ENCODE data around the gene HAGH. TPM values are rescaled to one million over a fixed set of nuclear protein-coding genes. Genes with fewer than 3 reads are reported as not detected.
"Not testable (repeated sequence)": the region's sequence is repeated elsewhere in the genome, so short reads cannot be mapped to it uniquely, and the experiment has no call there.

The HAGH gene
- total RNA-seq, 1 experiment from 2014 or later = 50.9 TPM

DNA sequence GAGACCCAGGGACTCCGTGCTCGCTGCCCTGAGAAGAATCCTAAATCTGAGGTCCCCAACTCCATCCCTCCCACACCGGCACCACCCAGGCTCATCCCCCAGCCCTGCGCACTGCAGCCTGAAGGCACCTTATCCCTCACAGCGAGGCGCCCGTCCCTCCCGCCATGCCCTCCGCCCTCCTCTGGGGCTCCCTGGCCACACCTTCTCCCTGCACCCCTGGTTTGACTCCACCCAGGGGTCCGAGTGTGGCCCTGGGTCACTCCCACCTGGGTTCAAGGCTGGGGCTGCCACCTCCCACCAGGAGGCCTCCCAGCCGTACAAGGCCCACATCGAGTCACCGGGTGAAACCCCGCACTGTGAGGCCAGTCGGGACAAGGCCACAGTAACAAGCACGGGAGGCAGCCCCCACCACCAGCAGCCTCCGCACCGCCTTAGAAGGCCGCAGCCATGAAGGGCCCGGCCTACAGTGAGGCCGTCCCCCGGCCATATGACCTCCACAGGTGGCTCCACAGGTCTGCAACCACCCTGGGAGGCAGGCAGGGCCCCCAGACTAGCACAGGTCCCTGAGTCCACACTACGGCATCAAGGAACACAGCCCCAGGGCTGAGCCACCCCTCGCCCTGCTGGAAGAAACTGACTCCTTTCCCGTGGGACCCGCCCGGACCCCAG is 8.3 kb downstream of the HAGH start:
- no peak for DNase-seq (ENCODE audit: low read depth, low spot score)
- in situ Hi-C loops (cut with HindIII; ENCODE audit: low pct_unique_long_range_greater_than_20kb, low sequenced_read_pairs) = no loop called here

DNA sequence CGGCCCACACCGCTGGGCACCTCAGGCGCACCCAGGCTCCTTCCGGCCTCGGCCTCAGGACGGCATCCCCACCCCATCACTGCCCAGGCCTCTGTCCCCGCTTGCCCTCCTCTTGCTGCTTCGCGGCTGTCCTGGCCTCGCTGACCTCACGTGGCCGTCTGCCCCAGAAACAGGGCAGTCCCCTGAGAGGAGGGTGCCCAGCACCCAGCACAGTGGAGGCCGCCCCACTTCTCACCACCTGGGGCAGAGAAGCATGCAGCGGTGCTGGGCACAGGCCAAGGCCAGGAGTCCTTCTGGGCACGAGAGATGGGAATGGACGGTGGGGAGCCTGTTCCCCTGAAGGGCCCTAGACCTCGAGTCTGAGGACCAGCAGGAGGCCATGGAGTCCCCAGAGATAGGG is 8.9 kb downstream of the HAGH start:
- in situ Hi-C loops (cut with HindIII; ENCODE audit: low pct_unique_long_range_greater_than_20kb, low sequenced_read_pairs) = no loop called here
- no peak for DNase-seq (ENCODE audit: low read depth, low spot score)

- no peak for DNase-seq (ENCODE audit: low read depth, low spot score)
- in situ Hi-C loops (cut with HindIII; ENCODE audit: low pct_unique_long_range_greater_than_20kb, low sequenced_read_pairs) = no loop called here
These were observed 9.4 kb downstream of the HAGH start for GRCh38 chr16:1817276-1817589.

- DNase-seq (ENCODE audit: low read depth, low spot score) = no peak
- in situ Hi-C loops (cut with HindIII; ENCODE audit: low pct_unique_long_range_greater_than_20kb, low sequenced_read_pairs) = no loop called here
These were observed 10.0 kb downstream of the HAGH start for GRCh38 chr16:1816396-1817275.

GRCh38 chr16:1815461-1815860 is 11.2 kb downstream of the HAGH start:
- in situ Hi-C loops (cut with HindIII; ENCODE audit: low pct_unique_long_range_greater_than_20kb, low sequenced_read_pairs) = no loop called here

DNA sequence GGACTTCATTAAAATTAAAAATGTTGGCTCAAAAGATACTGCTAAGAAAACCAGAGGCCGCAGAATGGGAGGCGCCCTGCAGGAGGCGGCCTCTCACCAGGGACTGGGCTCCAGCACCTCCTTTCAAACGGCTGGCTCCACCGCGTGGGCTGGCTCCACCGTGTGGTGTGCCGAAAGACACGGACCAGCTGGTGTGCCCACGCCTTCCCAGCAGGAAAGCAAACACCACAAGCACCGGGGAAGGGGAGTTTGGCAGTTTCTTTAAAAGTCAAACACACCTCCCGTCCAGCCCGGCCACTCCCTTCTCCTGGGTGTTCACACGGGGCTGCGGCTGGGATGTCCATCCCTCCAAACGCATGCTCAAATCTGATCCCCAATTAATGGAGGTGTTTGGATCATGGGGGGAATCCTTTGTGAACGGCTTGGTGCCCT is 13.9 kb downstream of the HAGH start:
- in situ Hi-C loops (cut with HindIII; ENCODE audit: low pct_unique_long_range_greater_than_20kb, low sequenced_read_pairs) = no loop called here
- DNase-seq (ENCODE audit: low read depth, low spot score) = peak; percentile 74

More at GRCh38 chr16:1815461-1815860, 11.2 kb downstream of the HAGH start:
- no peak for DNase-seq (ENCODE audit: low read depth, low spot score)

DNA sequence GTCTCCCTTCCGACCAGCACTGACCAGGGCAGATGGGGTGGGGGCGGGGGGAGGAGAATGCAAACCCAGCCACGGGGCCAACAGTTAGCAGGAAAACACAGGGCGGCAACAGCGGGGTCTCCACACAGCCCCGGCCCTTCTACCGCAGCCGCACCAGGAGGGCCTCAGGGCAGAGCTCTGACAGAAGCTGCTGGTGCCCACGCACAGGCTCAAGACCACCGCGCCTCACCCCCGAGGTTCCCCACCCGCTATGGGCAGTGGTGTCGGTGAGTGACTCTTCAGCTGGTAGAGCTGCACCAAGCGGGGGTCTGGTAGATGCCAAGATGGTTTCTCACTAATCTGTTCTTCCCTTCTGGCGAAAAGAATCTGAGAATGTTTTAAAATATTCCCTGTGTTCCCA is 16.1 kb downstream of the HAGH start:
- DNase-seq (ENCODE audit: low read depth, low spot score) = no peak
- in situ Hi-C loops (cut with HindIII; ENCODE audit: low pct_unique_long_range_greater_than_20kb, low sequenced_read_pairs) = no loop called here

DNA sequence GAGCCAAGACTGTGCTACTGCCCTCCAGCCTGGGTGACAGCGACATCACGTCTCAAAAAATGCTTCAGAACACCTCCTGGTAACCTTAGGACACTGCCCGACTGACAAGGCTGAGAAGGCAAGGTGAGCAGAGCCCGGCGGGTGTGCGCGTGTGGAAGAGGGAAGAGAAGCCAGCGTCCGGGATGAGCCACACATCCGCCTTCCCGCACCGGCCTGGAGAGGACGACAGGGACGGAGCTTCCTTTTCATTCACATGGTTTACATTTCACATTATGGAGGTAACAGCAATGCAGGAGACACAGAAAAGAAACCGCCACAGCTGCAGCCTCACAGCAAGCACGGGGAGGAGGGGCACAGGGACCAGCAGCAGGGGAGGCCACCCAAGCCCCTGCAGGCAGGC is 16.5 kb downstream of the HAGH start:
- in situ Hi-C loops (cut with HindIII; ENCODE audit: low pct_unique_long_range_greater_than_20kb, low sequenced_read_pairs) = no loop called here
- no peak for DNase-seq (ENCODE audit: low read depth, low spot score)

DNA sequence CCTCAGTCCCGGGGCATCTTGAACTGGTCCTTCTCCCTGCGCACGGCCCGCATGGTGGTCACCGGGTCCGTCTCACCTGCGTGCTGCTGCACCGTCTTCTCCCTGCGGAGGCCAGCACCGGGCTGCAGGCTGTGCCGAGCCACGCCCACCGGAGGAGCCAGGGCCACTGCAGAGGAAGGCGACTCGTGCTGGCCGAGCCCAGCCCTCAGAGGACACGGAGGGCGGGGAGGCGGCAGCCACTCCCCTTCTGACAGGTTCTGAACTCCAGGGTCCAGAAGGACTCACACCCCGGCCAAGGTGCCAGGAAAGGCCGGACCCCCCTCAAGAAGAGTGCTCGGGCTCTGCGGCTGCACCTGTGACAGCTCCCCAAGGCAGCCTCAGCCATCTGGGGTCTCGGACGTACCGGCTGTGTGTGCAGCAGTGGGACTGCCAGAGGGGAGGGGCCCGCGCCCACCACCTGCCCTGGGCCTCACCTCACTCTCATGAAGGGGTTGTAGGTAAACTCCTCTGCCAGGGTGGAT is 17.3 kb downstream of the HAGH start:
- in situ Hi-C loops (cut with HindIII; ENCODE audit: low pct_unique_long_range_greater_than_20kb, low sequenced_read_pairs) = no loop called here
- DNase-seq (ENCODE audit: low read depth, low spot score) = no peak

DNA sequence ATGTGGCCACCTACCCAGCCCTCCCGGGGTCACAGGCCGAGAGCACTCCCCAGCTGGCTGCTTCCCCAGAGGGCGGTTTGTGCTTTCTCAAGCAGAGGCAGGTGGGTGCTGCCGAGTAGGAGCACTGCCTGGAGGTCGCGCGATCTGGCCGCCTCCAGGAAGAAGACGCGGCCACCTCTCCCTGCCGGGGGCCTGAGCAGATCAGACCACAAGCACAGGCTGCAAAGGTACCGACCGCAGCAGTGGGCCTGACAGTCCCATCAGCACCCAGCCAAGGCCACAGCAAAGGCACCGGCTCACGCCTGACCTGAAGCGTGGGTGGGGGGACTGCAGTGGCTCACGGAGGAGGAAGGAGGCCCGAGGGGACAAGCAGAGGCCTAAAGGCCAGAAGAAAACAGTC is 17.9 kb downstream of the HAGH start:
- DNase-seq (ENCODE audit: low read depth, low spot score) = no peak
- in situ Hi-C loops (cut with HindIII; ENCODE audit: low pct_unique_long_range_greater_than_20kb, low sequenced_read_pairs) = no loop called here

- no peak for DNase-seq (ENCODE audit: low read depth, low spot score)
- in situ Hi-C loops (cut with HindIII; ENCODE audit: low pct_unique_long_range_greater_than_20kb, low sequenced_read_pairs) = no loop called here
These were observed 19.0 kb downstream of the HAGH start for GRCh38 chr16:1807626-1808025.

- no peak for DNase-seq (ENCODE audit: low read depth, low spot score)
These were observed 25.9 kb downstream of the HAGH start for GRCh38 chr16:1800701-1801100.

GRCh38 chr16:1799263-1799662 is 27.4 kb downstream of the HAGH start:
- in situ Hi-C loops (cut with HindIII; ENCODE audit: low pct_unique_long_range_greater_than_20kb, low sequenced_read_pairs) = not testable (repeated sequence)

More at GRCh38 chr16:1800701-1801100, 25.9 kb downstream of the HAGH start:
- in situ Hi-C loops (cut with HindIII; ENCODE audit: low pct_unique_long_range_greater_than_20kb, low sequenced_read_pairs) = no loop called here

GRCh38 chr16:1794908-1795666 is 31.5 kb downstream of the HAGH start:
- in situ Hi-C loops (cut with HindIII; ENCODE audit: low pct_unique_long_range_greater_than_20kb, low sequenced_read_pairs) = no loop called here
- DNase-seq (ENCODE audit: low read depth, low spot score) = no peak

More at GRCh38 chr16:1799263-1799662, 27.4 kb downstream of the HAGH start:
- not testable (repeated sequence) for DNase-seq (ENCODE audit: low read depth, low spot score)

DNA sequence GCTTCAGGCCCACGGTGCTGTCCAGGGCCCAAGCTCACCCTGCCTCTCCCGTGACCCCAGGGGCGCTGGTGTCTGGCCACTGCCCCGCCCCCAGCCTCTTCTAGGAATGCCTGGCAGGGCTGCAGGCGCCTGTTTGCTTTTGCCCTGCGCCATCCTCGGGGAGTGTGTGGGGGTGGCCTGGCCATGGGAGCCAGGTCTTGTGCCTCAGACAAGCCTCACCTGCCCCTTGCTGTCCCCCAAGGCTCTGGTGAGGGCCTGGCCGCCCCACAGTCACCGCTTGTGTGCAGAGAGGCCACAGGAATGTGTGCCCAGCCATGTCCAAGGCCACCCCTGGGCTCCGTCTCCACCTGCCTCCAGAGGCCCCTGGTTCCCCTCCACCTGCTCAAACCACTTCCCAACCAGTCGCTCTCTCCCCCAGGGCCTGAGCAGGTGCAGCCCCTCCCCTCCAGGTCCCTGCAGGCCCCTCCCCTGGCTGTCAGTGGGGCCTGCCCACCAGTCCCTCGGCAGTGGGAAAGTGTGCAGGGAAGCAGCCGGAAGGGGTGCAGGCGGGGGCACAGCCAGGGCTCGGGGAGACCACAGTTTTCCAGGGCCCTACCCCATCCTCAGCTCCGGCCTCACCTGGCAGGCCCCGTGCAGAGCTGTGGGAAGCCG is 32.3 kb downstream of the HAGH start:
- DNase-seq (ENCODE audit: low read depth, low spot score) = no peak
- in situ Hi-C loops (cut with HindIII; ENCODE audit: low pct_unique_long_range_greater_than_20kb, low sequenced_read_pairs) = no loop called here

GRCh38 chr16:1793578-1794220 is 32.9 kb downstream of the HAGH start, which contains the start of gene IGFALS:
TSS of gene IGFALS (minus strand) at chr16:1793705. CDS start at chr16:1793652, 53 bp downstream.
- in situ Hi-C loops (cut with HindIII; ENCODE audit: low pct_unique_long_range_greater_than_20kb, low sequenced_read_pairs) = no loop called here
- no peak for DNase-seq (ENCODE audit: low read depth, low spot score)

Data from SK-MEL-5 (cell line).